ENCODE measurements around the gene TRPM2. TPM values are rescaled to one million over a fixed set of nuclear protein-coding genes. Genes with fewer than 3 reads are reported as not detected.
"Not testable (repeated sequence)": the region's sequence is repeated elsewhere in the genome, so short reads cannot be mapped to it uniquely, and the experiment has no call there.

TRPM2 gene
- polyA plus RNA-seq, 1 donor, result 2.2 TPM

DNA sequence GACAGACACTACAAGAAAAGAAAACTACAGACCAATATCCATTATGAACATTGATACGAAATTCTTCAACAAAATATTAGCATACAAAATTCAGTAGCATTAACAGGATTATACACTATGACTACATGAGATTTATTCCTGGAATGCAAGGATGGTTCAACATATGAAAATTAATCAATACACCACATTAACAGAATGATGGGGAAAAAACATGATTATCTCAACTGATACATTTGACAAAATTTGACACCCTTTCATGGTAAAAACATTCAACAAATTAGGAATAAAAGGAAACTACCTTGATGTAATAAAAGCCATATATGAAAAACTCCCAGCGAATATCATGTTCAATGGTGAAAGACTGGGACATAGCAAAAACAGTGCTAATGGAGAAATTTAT is 31.5 kb downstream of the TRPM2 start:
- H3K27ac ChIP-seq (ENCODE audit: low read length), result no peak overlapping the region
- H3K4me1 ChIP-seq (ENCODE audit: control insufficient read depth, insufficient read depth, low read length), result no peaks in the 10 kb centered on the region
- WGBS (ENCODE audit: insufficient coverage, low lambda C conversion rate), result 60% methylated on average over 1 of the region's 2 CpGs

DNA sequence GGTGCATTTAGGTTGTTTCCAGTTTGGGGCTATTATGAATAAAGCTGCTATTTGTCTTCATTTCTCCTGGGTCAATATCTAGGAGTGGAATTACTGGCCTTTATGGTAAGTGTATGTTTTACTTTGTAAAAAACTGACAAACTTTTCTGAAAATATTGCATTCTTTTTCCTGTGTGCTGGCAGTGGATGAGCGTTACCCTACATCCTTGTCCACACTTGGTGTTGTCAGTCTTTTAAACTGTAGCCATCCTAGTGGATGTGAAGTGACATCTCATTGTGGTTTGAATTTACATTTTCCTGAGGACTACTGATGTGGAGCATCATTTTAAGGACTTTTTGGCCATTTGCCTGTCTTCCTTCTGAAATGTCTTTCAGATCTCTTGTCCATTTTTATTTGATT is 35.9 kb downstream of the TRPM2 start:
- H3K27ac ChIP-seq (ENCODE audit: low read length), result no peak overlapping the region
- peaks cover 4% of the 10 kb centered on the region for H3K27me3 ChIP-seq (ENCODE audit: control insufficient read depth, insufficient read depth, low read length)
- peaks cover 6% of the 10 kb centered on the region for H3K9me3 ChIP-seq (ENCODE audit: control insufficient read depth, low read depth, low read length)
- WGBS (ENCODE audit: insufficient coverage, low lambda C conversion rate), result no CpG with 5 or more reads among the region's 1 CpG
- no peak overlapping the region for H3K4me3 ChIP-seq (ENCODE audit: low read length)
- no peaks in the 10 kb centered on the region for H3K4me1 ChIP-seq (ENCODE audit: control insufficient read depth, insufficient read depth, low read length)
- no peak for DNase-seq
- no peaks in the 10 kb centered on the region for H3K36me3 ChIP-seq (ENCODE audit: control insufficient read depth, insufficient read depth, low read length)

More for the DNA sequence above, 31.5 kb downstream of the TRPM2 start:
- H3K4me3 ChIP-seq (ENCODE audit: low read length), result no peak overlapping the region
- no peak for DNase-seq
- no peaks in the 10 kb centered on the region for H3K36me3 ChIP-seq (ENCODE audit: control insufficient read depth, insufficient read depth, low read length)
- peaks cover 2% of the 10 kb centered on the region for H3K9me3 ChIP-seq (ENCODE audit: control insufficient read depth, low read depth, low read length)
- H3K27me3 ChIP-seq (ENCODE audit: control insufficient read depth, insufficient read depth, low read length), result no peaks in the 10 kb centered on the region

DNA sequence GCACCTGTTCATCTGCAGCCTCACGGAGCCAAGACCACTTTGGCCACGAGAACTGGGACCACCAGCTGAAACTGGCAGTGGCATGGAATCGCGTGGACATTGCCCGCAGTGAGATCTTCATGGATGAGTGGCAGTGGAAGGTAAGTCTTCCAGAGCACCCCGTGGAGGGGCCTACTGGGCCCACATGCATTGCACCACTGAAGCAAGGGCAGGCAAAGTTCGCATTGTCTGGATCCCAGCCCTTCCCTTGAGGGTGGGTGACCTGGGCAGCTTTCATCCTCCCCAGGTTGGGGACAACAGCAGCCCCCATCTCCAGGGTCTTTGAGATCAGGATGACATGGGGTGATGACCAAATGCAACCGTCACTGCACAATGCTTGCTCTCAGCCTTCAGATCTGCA is 37.5 kb downstream of the TRPM2 start:
- Histone ChIP-seq H3K27me3 (ENCODE audit: control insufficient read depth, insufficient read depth, low read length) (peaks cover 4% of the 10 kb centered on the region), H3K4me3 (ENCODE audit: low read length) (no peak overlapping the region), H3K4me1 (ENCODE audit: control insufficient read depth, insufficient read depth, low read length) (no peaks in the 10 kb centered on the region), H3K9me3 (ENCODE audit: control insufficient read depth, low read depth, low read length) (peaks cover 4% of the 10 kb centered on the region), H3K27ac (ENCODE audit: low read length) (no peak overlapping the region), H3K36me3 (ENCODE audit: control insufficient read depth, insufficient read depth, low read length) (no peaks in the 10 kb centered on the region)
- no peak for DNase-seq
- no CpG with 5 or more reads among the region's 8 CpGs for WGBS (ENCODE audit: insufficient coverage, low lambda C conversion rate)

DNA sequence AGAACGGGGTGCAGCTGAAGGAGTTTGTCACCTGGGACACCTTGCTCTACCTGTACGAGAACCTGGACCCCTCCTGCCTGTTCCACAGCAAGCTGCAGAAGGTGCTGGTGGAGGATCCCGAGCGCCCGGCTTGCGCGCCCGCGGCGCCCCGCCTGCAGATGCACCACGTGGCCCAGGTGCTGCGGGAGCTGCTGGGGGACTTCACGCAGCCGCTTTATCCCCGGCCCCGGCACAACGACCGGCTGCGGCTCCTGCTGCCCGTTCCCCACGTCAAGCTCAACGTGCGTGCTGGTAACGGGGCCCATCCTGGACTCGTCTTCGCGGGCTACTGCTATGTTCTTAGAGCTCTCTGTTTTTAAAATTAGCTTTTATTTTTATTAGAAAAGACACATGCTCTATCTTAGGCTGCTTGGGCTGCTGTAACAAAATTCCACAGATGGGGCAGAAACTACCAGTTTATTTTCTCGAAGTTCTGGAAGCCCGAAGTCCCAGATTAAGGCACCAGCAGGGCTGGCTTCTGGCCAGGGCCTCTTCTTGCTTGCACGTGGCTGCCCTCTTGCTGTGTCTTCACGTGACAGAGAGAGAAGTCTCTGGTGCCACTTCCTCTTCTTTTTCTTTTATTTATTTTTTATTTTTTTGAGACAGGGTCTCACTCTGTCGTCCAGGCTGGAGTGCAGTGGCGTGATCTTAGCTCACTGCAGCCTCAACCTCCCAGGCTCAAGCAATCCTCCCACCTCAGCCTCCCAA is 38.1 kb downstream of the TRPM2 start:
- Histone ChIP-seq H3K9me3 (ENCODE audit: control insufficient read depth, low read depth, low read length) (peaks cover 4% of the 10 kb centered on the region), H3K4me1 (ENCODE audit: control insufficient read depth, insufficient read depth, low read length) (no peaks in the 10 kb centered on the region), H3K4me3 (ENCODE audit: low read length) (no peak overlapping the region), H3K27me3 (ENCODE audit: control insufficient read depth, insufficient read depth, low read length) (peaks cover 4% of the 10 kb centered on the region), H3K36me3 (ENCODE audit: control insufficient read depth, insufficient read depth, low read length) (no peaks in the 10 kb centered on the region), H3K27ac (ENCODE audit: low read length) (no peak overlapping the region)
- 60% methylated on average over 2 of the region's 34 CpGs for WGBS (ENCODE audit: insufficient coverage, low lambda C conversion rate)
- no peak for DNase-seq

DNA sequence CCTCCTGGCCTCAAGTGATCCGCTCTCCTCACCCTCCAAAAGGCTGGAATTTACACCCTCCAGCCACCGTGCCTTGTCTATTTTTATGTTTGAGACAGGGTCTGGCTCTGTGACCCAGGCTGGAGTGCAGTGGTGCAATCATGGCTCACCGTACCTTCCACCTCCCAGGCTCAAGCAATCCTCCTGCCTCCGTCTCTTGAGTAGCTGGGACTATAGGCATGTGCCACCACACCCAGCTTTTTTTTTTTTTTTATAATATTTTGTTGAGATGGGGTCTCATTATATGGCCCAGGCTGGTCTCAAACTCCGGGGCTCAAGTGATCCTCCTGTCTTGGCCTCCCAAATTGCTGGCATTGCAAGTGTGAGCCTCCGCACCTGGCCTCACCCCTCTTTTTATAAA is 38.8 kb downstream of the TRPM2 start:
- peaks cover 4% of the 10 kb centered on the region for H3K27me3 ChIP-seq (ENCODE audit: control insufficient read depth, insufficient read depth, low read length)
- H3K4me1 ChIP-seq (ENCODE audit: control insufficient read depth, insufficient read depth, low read length), result no peaks in the 10 kb centered on the region
- WGBS (ENCODE audit: insufficient coverage, low lambda C conversion rate), result no CpG with 5 or more reads among the region's 6 CpGs
- peaks cover 5% of the 10 kb centered on the region for H3K9me3 ChIP-seq (ENCODE audit: control insufficient read depth, low read depth, low read length)
- H3K36me3 ChIP-seq (ENCODE audit: control insufficient read depth, insufficient read depth, low read length), result no peaks in the 10 kb centered on the region
- H3K4me3 ChIP-seq (ENCODE audit: low read length), result no peak overlapping the region
- DNase-seq, result no peak
- no peak overlapping the region for H3K27ac ChIP-seq (ENCODE audit: low read length)

DNA sequence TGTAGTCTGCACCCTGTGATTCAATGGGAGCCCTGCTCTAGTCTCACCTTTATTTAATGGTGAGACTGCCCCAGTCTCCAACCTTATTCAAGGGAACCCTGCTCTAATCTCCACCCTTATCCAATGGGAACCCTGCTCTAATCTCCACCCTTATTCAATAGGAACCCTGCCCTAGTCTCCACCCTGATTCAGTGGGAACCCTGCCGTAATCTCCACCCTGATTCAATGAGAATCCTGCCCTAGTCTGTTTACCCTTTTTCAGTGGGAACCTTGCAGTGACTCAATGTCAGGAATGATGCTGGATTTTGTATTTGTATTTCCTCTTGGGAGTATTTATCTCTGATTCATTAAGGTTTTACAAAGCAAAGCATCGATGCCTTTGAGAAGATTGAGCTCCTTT is 39.5 kb downstream of the TRPM2 start:
- Histone ChIP-seq H3K4me1 (ENCODE audit: control insufficient read depth, insufficient read depth, low read length) (no peaks in the 10 kb centered on the region), H3K27ac (ENCODE audit: low read length) (no peak overlapping the region), H3K36me3 (ENCODE audit: control insufficient read depth, insufficient read depth, low read length) (no peaks in the 10 kb centered on the region), H3K9me3 (ENCODE audit: control insufficient read depth, low read depth, low read length) (peaks cover 8% of the 10 kb centered on the region), H3K4me3 (ENCODE audit: low read length) (no peak overlapping the region), H3K27me3 (ENCODE audit: control insufficient read depth, insufficient read depth, low read length) (peaks cover 4% of the 10 kb centered on the region)
- 50% methylated on average over 1 of the region's 2 CpGs for WGBS (ENCODE audit: insufficient coverage, low lambda C conversion rate)
- no peak for DNase-seq

DNA sequence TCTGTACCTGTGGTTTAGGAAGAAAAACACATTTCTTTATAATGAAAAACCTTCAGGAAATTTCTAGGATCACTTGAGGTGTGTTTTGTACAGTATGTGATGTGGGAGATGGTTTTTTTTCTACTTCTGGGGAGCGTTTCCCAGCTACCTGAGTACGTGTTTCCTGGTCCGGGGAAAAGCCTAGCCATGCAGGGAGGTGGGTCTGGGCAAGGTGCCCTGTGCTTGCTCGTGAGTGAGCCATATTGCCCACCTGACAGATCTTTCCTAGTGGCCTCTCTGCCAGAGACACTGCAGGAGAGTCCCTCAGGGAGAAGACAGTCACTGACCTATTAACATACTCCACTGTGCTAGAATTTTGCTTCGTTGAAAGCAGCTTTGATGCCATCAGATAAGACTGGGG is 41.3 kb downstream of the TRPM2 start:
- Histone ChIP-seq H3K27me3 (ENCODE audit: control insufficient read depth, insufficient read depth, low read length) (peaks cover 4% of the 10 kb centered on the region), H3K4me1 (ENCODE audit: control insufficient read depth, insufficient read depth, low read length) (no peaks in the 10 kb centered on the region), H3K27ac (ENCODE audit: low read length) (no peak overlapping the region), H3K36me3 (ENCODE audit: control insufficient read depth, insufficient read depth, low read length) (no peaks in the 10 kb centered on the region), H3K4me3 (ENCODE audit: low read length) (no peak overlapping the region), H3K9me3 (ENCODE audit: control insufficient read depth, low read depth, low read length) (peaks cover 8% of the 10 kb centered on the region)
- DNase-seq, result no peak
- WGBS (ENCODE audit: insufficient coverage, low lambda C conversion rate), result 20% methylated on average over 1 of the region's 5 CpGs

DNA sequence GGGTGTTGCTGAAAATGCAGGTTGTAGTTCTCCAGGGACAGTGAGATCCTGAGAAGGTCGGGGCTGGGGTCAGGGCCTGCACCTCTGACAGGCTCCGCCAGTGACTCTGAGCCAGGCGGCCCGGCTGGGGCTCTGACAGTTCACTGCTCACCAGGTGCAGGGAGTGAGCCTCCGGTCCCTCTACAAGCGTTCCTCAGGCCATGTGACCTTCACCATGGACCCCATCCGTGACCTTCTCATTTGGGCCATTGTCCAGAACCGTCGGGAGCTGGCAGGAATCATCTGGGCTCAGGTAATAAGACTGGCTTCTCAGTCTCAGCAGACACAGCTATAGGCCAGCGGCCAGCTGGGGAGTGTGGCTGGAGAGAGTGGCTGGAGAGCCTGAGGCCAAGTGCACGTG is 41.8 kb downstream of the TRPM2 start:
- DNase-seq, result no peak
- no peaks in the 10 kb centered on the region for H3K4me1 ChIP-seq (ENCODE audit: control insufficient read depth, insufficient read depth, low read length)
- peaks cover 4% of the 10 kb centered on the region for H3K27me3 ChIP-seq (ENCODE audit: control insufficient read depth, insufficient read depth, low read length)
- no peaks in the 10 kb centered on the region for H3K36me3 ChIP-seq (ENCODE audit: control insufficient read depth, insufficient read depth, low read length)
- H3K4me3 ChIP-seq (ENCODE audit: low read length), result no peak overlapping the region
- no peak overlapping the region for H3K27ac ChIP-seq (ENCODE audit: low read length)
- WGBS (ENCODE audit: insufficient coverage, low lambda C conversion rate), result no CpG with 5 or more reads among the region's 11 CpGs
- H3K9me3 ChIP-seq (ENCODE audit: control insufficient read depth, low read depth, low read length), result peaks cover 8% of the 10 kb centered on the region

DNA sequence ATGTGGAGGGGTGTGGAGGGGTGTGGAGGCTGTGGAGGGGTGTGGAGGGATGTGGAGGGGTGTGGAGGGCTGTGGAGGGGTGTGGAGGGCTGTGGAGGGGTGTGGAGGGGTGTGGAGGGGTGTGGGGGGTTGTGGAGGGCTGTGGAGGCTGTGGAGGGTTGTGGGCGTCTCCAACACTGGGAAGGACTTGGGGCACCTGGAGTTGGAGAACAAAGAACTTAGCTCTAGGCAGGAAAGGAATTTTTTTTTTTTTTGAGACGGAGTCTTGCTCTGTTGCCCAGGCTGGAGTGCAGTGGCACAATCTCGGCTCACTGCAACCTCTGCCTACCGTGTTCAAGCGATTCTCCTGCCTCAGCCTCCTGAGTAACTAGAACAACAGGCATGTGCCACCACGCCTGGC is 43.4 kb downstream of the TRPM2 start:
- WGBS (ENCODE audit: insufficient coverage, low lambda C conversion rate), result no CpG with 5 or more reads among the region's 6 CpGs
- DNase-seq; H3K4me3 ChIP-seq (ENCODE audit: low read length); H3K9me3 ChIP-seq (ENCODE audit: control insufficient read depth, low read depth, low read length); H3K36me3 ChIP-seq (ENCODE audit: control insufficient read depth, insufficient read depth, low read length); H3K4me1 ChIP-seq (ENCODE audit: control insufficient read depth, insufficient read depth, low read length); H3K27me3 ChIP-seq (ENCODE audit: control insufficient read depth, insufficient read depth, low read length); H3K27ac ChIP-seq (ENCODE audit: low read length): not testable (repeated sequence)

DNA sequence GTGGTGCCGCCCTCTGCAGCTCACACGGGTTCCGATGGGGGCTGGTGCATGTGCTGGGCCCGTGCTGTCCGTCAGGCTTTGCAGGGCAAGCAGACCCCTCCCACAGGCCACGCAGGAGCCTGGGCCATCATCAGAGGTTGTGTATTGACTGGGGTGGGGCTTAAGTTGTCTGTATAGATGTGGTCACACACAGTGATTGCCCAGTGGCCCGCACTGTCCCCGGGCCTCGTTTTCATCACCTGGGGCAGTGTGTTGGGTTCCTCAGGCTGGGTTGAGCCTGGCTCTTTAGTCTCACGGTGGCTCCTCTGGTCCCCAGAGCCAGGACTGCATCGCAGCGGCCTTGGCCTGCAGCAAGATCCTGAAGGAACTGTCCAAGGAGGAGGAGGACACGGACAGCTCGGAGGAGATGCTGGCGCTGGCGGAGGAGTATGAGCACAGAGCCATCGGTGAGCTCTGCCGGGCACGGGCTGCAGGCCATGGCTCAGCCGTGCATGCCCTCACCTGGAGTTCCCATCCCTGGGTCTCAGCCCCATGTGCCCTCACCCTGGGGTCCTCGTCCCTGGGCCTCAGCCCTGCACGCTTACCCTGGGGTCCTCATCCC is 44.1 kb downstream of the TRPM2 start:
- no peaks in the 10 kb centered on the region for H3K4me1 ChIP-seq (ENCODE audit: control insufficient read depth, insufficient read depth, low read length)
- peaks cover 4% of the 10 kb centered on the region for H3K9me3 ChIP-seq (ENCODE audit: control insufficient read depth, low read depth, low read length)
- H3K27me3 ChIP-seq (ENCODE audit: control insufficient read depth, insufficient read depth, low read length), result no peaks in the 10 kb centered on the region
- H3K4me3 ChIP-seq (ENCODE audit: low read length), result no peak overlapping the region
- no peak overlapping the region for H3K27ac ChIP-seq (ENCODE audit: low read length)
- no CpG with 5 or more reads among the region's 22 CpGs for WGBS (ENCODE audit: insufficient coverage, low lambda C conversion rate)
- H3K36me3 ChIP-seq (ENCODE audit: control insufficient read depth, insufficient read depth, low read length), result no peaks in the 10 kb centered on the region
- no peak for DNase-seq

DNA sequence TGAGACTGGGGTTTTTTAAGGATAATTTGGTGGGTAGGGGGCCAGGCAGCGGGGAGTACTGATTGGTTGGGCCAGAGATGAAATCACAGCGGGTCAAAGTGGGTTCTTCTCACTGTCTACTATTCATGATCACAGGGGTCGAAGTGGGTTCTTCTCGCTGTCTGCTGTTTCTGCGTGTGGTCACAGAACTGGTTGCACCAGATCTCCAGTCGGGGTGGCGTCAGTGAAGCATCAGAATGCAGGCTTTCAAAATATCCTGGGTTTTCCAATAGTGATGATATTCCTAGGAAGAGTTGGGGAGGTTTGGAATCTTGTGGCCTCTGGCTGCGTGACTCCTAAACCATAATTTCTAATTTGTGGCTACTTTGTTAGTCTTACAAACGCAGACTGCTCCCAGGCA is 45.1 kb downstream of the TRPM2 start:
- no peak overlapping the region for H3K4me3 ChIP-seq (ENCODE audit: low read length)
- H3K9me3 ChIP-seq (ENCODE audit: control insufficient read depth, low read depth, low read length), result peaks cover 4% of the 10 kb centered on the region
- no peaks in the 10 kb centered on the region for H3K36me3 ChIP-seq (ENCODE audit: control insufficient read depth, insufficient read depth, low read length)
- H3K4me1 ChIP-seq (ENCODE audit: control insufficient read depth, insufficient read depth, low read length), result no peaks in the 10 kb centered on the region
- DNase-seq, result no peak
- no peaks in the 10 kb centered on the region for H3K27me3 ChIP-seq (ENCODE audit: control insufficient read depth, insufficient read depth, low read length)
- no CpG with 5 or more reads among the region's 9 CpGs for WGBS (ENCODE audit: insufficient coverage, low lambda C conversion rate)
- no peak overlapping the region for H3K27ac ChIP-seq (ENCODE audit: low read length)

Measured in large intestine (tissue), 3 donors.